ENCODE data around the gene CIC. TPM values are rescaled to one million over a fixed set of nuclear protein-coding genes. Genes with fewer than 3 reads are reported as not detected.
"Not testable (repeated sequence)": the region's sequence is repeated elsewhere in the genome, so short reads cannot be mapped to it uniquely, and the experiment has no call there.

The CIC gene
- total RNA-seq, 4 donors from 2014 or later, result 27.0 to 74.1 (median 41.3) TPM

DNA sequence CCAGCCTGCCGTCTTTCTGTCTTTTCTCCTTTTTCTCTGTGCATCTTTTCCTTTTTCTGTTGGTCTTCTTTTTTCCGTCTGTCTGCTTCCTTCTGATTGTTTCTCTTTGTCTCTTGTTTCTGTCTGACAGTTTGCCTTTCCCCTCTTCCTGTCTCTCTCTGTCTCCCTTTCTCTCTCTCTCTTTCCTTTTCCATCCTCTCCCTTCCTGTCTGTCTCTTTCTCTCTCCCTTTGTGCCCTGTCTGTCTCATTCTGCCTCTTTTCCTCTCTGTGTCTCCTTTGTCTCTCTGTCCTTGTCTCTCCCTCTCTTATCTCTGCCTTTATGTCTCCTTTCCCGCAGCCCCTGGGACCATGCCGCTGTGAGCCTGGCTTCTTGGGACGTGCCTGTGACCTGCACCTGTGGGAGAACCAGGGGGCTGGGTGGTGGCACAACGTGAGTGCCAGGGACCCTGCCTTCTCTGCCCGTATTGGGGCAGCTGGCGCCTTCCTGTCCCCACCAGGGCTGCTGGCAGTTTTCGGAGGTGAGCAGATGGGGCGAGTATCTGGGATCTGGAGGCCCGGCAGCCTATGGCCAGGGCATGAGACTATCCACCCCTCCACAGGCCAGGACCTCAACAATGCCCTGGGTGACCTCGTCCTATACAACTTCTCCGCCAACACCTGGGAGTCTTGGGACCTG lies 65.8 kb downstream of the CIC start:
- Histone ChIP-seq H3K4me1 (peaks cover 0 to 35% (median 8%) of the 10 kb centered on the region in 4 donors), H3K9me3 (no peaks in the 10 kb centered on the region), H3K4me3 (no peak overlapping the region), H3K36me3 (peaks cover 0 to 52% (median 0%) of the 10 kb centered on the region in 3 donors), H3K27me3 (no peaks in the 10 kb centered on the region), H3K27ac (peak overlapping the region in 1 of 4 donors; percentile 31)
- WGBS, 2 donors, result 76 to 79% methylated on average over 13 of the region's 13 CpGs
- TF ChIP-seq EP300 (IDR thresholded peaks at IDR 0.05), result no peak
- no peak for TF ChIP-seq POLR2A (IDR thresholded peaks at IDR 0.05)
- TF ChIP-seq, protein P1, sequence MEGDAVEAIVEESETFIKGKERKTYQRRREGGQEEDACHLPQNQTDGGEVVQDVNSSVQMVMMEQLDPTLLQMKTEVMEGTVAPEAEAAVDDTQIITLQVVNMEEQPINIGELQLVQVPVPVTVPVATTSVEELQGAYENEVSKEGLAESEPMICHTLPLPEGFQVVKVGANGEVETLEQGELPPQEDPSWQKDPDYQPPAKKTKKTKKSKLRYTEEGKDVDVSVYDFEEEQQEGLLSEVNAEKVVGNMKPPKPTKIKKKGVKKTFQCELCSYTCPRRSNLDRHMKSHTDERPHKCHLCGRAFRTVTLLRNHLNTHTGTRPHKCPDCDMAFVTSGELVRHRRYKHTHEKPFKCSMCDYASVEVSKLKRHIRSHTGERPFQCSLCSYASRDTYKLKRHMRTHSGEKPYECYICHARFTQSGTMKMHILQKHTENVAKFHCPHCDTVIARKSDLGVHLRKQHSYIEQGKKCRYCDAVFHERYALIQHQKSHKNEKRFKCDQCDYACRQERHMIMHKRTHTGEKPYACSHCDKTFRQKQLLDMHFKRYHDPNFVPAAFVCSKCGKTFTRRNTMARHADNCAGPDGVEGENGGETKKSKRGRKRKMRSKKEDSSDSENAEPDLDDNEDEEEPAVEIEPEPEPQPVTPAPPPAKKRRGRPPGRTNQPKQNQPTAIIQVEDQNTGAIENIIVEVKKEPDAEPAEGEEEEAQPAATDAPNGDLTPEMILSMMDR (IDR thresholded peaks at IDR 0.05), result no peak
- no peak for DNase-seq (ENCODE audit: low spot score in 2 of 2)

DNA sequence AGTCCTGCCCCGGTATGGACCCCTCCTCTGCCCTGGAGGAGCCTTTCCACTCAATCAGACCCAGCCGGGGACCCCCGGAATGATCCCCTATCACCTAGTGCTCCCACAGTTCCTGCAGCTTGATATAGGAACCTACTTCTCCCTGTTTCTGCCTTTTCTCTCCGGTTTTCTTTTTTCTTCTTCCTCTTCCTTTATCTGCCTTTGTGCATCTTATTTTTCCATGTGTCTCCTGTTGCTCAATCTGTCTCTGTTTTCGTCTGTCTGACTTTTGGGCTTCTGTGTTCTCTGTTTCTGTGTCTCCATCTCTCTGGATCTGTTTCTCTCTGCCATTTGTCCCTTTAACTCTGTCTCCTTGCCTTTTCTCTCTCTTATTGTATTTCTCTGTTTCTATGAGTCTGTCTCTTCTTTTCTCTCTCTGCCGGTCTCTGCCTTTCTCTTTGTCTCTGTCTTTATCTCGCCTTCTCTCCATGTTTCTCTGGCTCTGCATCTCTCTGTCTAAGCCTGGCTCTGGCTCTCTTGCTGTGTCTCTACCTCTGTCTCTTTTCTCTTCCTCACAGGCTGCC lies 66.4 kb downstream of the CIC start:
- peaks cover 0 to 58% (median 0%) of the 10 kb centered on the region in 3 donors for H3K36me3 ChIP-seq
- DNase-seq (ENCODE audit: low spot score in 2 of 2), result no peak
- peaks cover 0 to 29% (median 7%) of the 10 kb centered on the region in 4 donors for H3K4me1 ChIP-seq
- TF ChIP-seq POLR2A (IDR thresholded peaks at IDR 0.05) (no peak), EP300 (IDR thresholded peaks at IDR 0.05) (no peak)
- TF ChIP-seq, protein P1 (IDR thresholded peaks at IDR 0.05), result no peak
- H3K27me3 ChIP-seq, result no peaks in the 10 kb centered on the region
- 84 to 88% methylated on average over 7 of the region's 7 CpGs for WGBS, 2 donors
- H3K4me3 ChIP-seq, result no peak overlapping the region
- H3K27ac ChIP-seq, result no peak overlapping the region
- H3K9me3 ChIP-seq, result no peaks in the 10 kb centered on the region

GRCh38 chr19:42335971-42336370 lies 66.9 kb downstream of the CIC start:
- TF ChIP-seq, protein P1 (IDR thresholded peaks at IDR 0.05), result no peak
- TF ChIP-seq POLR2A (IDR thresholded peaks at IDR 0.05) (no peak), EP300 (IDR thresholded peaks at IDR 0.05) (no peak)

GRCh38 chr19:42339126-42339860 lies 70.2 kb downstream of the CIC start:
- H3K4me3 ChIP-seq; H3K4me1 ChIP-seq; H3K27ac ChIP-seq; H3K9me3 ChIP-seq; DNase-seq (ENCODE audit: low spot score in 2 of 2); H3K27me3 ChIP-seq: not testable (repeated sequence)
- peaks cover 0 to 80% (median 2%) of the 10 kb centered on the region in 3 donors for H3K36me3 ChIP-seq
- WGBS, 2 donors, result 84 to 86% methylated on average over 7 of the region's 7 CpGs

More at GRCh38 chr19:42335971-42336370, 66.9 kb downstream of the CIC start:
- H3K36me3 ChIP-seq, result peaks cover 0 to 58% (median 2%) of the 10 kb centered on the region in 3 donors
- DNase-seq (ENCODE audit: low spot score in 2 of 2), result no peak
- H3K9me3 ChIP-seq, result no peaks in the 10 kb centered on the region
- no peak overlapping the region for H3K27ac ChIP-seq
- 88 to 92% methylated on average over 19 of the region's 19 CpGs for WGBS, 2 donors
- H3K27me3 ChIP-seq, result no peaks in the 10 kb centered on the region
- peaks cover 0 to 24% (median 2%) of the 10 kb centered on the region in 4 donors for H3K4me1 ChIP-seq
- no peak overlapping the region for H3K4me3 ChIP-seq

GRCh38 chr19:42339922-42340321 lies 70.9 kb downstream of the CIC start:
- not testable (repeated sequence) for DNase-seq (ENCODE audit: low spot score in 2 of 2); H3K27ac ChIP-seq; H3K4me3 ChIP-seq; H3K9me3 ChIP-seq; H3K27me3 ChIP-seq; H3K4me1 ChIP-seq
- 95% methylated on average over 4 of the region's 4 CpGs for WGBS, 2 donors
- peaks cover 0 to 84% (median 2%) of the 10 kb centered on the region in 3 donors for H3K36me3 ChIP-seq

Measured in tibial nerve (tissue), 4 donors.